Activated CD8-positive, alpha-beta memory T cell treated with anti-CD3 and anti-CD28 coated beads, Interleukin-2, amount 50 U/mL, for 4 hours (primary cell): ENCODE results near the gene TAS2R20.

Experiments
- DNase-seq: peaks from one replicate; pipeline ENCODE4 v3.0.0-alpha.2; 2020

Gene TAS2R20

GRCh38 chr12:10957741-10958140, 40.4 kb downstream of the TAS2R20 start:
- no peak for DNase-seq

- DNase-seq, result no peak
These were observed 42.0 kb downstream of the TAS2R20 start for GRCh38 chr12:10956085-10956484.

GRCh38 chr12:10952645-10953044, 45.5 kb downstream of the TAS2R20 start:
- DNase-seq, result no peak
